ENCODE results near the gene APBB1.

DNA sequence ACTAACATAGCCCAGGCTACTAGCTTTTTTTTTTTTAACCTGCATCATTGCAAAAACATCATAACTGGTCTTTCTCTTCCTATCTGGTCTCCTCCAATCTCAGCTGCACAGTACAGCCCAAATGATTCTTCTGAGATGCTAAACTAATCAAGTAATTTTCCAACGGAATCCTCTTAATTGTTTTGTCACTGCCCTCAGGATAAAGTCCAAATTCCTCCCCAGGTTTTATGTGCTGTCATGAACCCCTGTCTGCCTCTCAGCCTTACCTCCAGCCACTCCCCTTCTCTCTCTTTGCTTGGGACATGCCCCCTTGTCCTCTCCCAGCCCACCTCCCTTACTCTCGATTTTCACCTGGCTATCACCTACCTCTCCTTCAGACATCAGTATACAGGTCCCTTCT, 12.5 kb downstream of the APBB1 start:
- no peak for TF ChIP-seq EZH2 (IDR thresholded peaks at IDR 0.05; ENCODE audit: low read length, unreplicated experiment)
- TF ChIP-seq, protein P1, sequence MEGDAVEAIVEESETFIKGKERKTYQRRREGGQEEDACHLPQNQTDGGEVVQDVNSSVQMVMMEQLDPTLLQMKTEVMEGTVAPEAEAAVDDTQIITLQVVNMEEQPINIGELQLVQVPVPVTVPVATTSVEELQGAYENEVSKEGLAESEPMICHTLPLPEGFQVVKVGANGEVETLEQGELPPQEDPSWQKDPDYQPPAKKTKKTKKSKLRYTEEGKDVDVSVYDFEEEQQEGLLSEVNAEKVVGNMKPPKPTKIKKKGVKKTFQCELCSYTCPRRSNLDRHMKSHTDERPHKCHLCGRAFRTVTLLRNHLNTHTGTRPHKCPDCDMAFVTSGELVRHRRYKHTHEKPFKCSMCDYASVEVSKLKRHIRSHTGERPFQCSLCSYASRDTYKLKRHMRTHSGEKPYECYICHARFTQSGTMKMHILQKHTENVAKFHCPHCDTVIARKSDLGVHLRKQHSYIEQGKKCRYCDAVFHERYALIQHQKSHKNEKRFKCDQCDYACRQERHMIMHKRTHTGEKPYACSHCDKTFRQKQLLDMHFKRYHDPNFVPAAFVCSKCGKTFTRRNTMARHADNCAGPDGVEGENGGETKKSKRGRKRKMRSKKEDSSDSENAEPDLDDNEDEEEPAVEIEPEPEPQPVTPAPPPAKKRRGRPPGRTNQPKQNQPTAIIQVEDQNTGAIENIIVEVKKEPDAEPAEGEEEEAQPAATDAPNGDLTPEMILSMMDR (conservative IDR thresholded peaks at IDR 0.05; ENCODE audit: low read depth, low read length): no peak
